Placental epithelial cell (primary cell): Measurements from ENCODE around the gene MIER2. TPM values are rescaled to one million over a fixed set of nuclear protein-coding genes. Genes with fewer than 3 reads are reported as not detected.

ENCODE experiments used
- total RNA-seq: library from RNA; depleted of rRNA; stranded (reverse); fragments of >200 nt; gene quantifications from 2 replicates; pipeline ENCODE4 v1.2.3, GENCODE V29; 2012

Gene MIER2
- total RNA-seq = 13.3 and 16.5 TPM in 2 replicates

GRCh38 chr19:344625-345319 lies at the start of gene MIER2:
MIER2 (minus strand) TSS chr19:344796; CDS start chr19:344782, 14 bp downstream.

GRCh38 chr19:291006-291521 lies 53.5 kb downstream of the MIER2 start, which contains the start of gene PLPP2:
PLPP2 (minus strand) TSS chr19:291403; CDS start chr19:291336, 67 bp downstream.

Other genes with a start within 250 kb of the MIER2 start
- not detected in 2 replicates for gene OR4F17, start 237.7 kb downstream of the MIER2 start, total RNA-seq
- gene PLPP2, start 53.4 kb downstream of the MIER2 start, total RNA-seq = 19.7 and 43.2 TPM in 2 replicates
- gene C2CD4C, start 64.4 kb upstream of the MIER2 start, total RNA-seq = under 0.01 TPM in 2 replicates
- gene SHC2, start 116.2 kb upstream of the MIER2 start, total RNA-seq = not detected in 2 replicates
- gene MADCAM1, start 151.7 kb upstream of the MIER2 start, total RNA-seq = 0.11 and 0.79 TPM in 2 replicates
- 50.3 and 77.6 TPM in 2 replicates for gene TPGS1, start 162.7 kb upstream of the MIER2 start, total RNA-seq
- gene CDC34, start 187.0 kb upstream of the MIER2 start, total RNA-seq = 71.8 and 75.5 TPM in 2 replicates
- not detected in 2 replicates for gene GZMM, start 199.3 kb upstream of the MIER2 start, total RNA-seq
- 235 and 281 TPM in 2 replicates for gene BSG, start 227.8 kb upstream of the MIER2 start, total RNA-seq
- gene HCN2, start 245.1 kb upstream of the MIER2 start, total RNA-seq = 0.33 and 0.39 TPM in 2 replicates